Measurements from ENCODE around the gene RUVBL2.
"Not testable (repeated sequence)": the region's sequence is repeated elsewhere in the genome, so short reads cannot be mapped to it uniquely, and the experiment has no call there.

The RUVBL2 gene

GRCh38 chr19:49050376-49051033, 56.8 kb downstream of the RUVBL2 start:
- FAIRE-seq, result not testable (repeated sequence)

- FAIRE-seq, result no peak
Measured at GRCh38 chr19:49056101-49056901, 62.6 kb downstream of the RUVBL2 start.

GRCh38 chr19:49056902-49057596, 63.4 kb downstream of the RUVBL2 start:
- not testable (repeated sequence) for FAIRE-seq

- no peak for FAIRE-seq
Measured at GRCh38 chr19:49057636-49058234, 64.0 kb downstream of the RUVBL2 start, which contains the start of gene CGB7. Gene CGB7, minus strand, starts transcription at chr19:49057749. Its CDS starts 2,374 bp downstream, at chr19:49055375.

- FAIRE-seq, result no peak
Measured at GRCh38 chr19:49058562-49058961, 64.9 kb downstream of the RUVBL2 start.

- FAIRE-seq, result no peak
Measured at GRCh38 chr19:49059053-49059452, 65.4 kb downstream of the RUVBL2 start.

- no peak for FAIRE-seq
Measured at GRCh38 chr19:49061000-49061399, 67.3 kb downstream of the RUVBL2 start.

- FAIRE-seq, result no peak
Measured at GRCh38 chr19:49061445-49061844, 67.8 kb downstream of the RUVBL2 start.

- FAIRE-seq, result no peak
Measured at GRCh38 chr19:49064029-49064629, 70.4 kb downstream of the RUVBL2 start.

GRCh38 chr19:49064768-49065611, 71.3 kb downstream of the RUVBL2 start, which contains the start of gene NTF4:
Gene NTF4, minus strand, starts transcription at chr19:49064818. Its CDS starts 2,821 bp downstream, at chr19:49061997.
- no peak for FAIRE-seq
